HepG2 (cell line): ENCODE measurements around the gene ABTB2. TPM values are rescaled to one million over a fixed set of nuclear protein-coding genes. Genes with fewer than 3 reads are reported as not detected.

Source experiments
- ATAC-seq: fragments of 200-7000 bp; cut with Tn5 transposase; 3 replicates; pipeline ENCODE4 v1.9.1; 2020; ENCODE audit warnings: mild to moderate bottlenecking, moderate library complexity
- BruUV-seq: library from RNA; stranded (reverse); fragments of 400-500 nt; replicated peaks from 2 replicates; lab custom pipeline; 2021; lab: Mats Ljungman, UMichigan
- CTCF ChIA-PET: fragments of 300-600 bp; formaldehyde crosslinking; extraction: SDS; loops from one replicate; lab custom pipeline; 2021; ENCODE audit warnings: low total read pairs, inconsistent platforms, low intra/inter-chr PET ratio; lab: Yijun Ruan, JAX
- POLR2A ChIA-PET: fragments of 350-600 bp; sonication (Branson Sonifier 250); formaldehyde crosslinking; loops from one replicate; lab custom pipeline; 2020; ENCODE audit warnings: antibody characterized with exemption, inconsistent platforms; lab: Yijun Ruan, JAX
- DNase-seq: peaks from one replicate; pipeline ENCODE4 v3.0.0-alpha.2; 2015; ENCODE audit warnings: low spot score
- FAIRE-seq: peaks from 3 replicates; lab custom pipeline; 2011; peaks lifted over from hg19 to GRCh38; lab: Jason Lieb, UNC
- H2AFZ ChIP-seq: one replicate; pipeline ENCODE4 v1.6.1; 2011; ENCODE audit warnings: low read length, inconsistent platforms
- H3K27ac ChIP-seq: fragments of 300-600 bp; 3 replicates; pipeline ENCODE4 v1.8.0; 2011; ENCODE audit warnings: mixed run types, mild to moderate bottlenecking, mixed read lengths, low read length, inconsistent platforms; ENCODE audit not compliant: insufficient read depth; ENCODE audit errors: extremely low read length
- H3K27me3 ChIP-seq, 2 experiments: fragments of 200-600 bp in 1 of 2; 2 replicates in 1 of 2; 3 replicates in 1 of 2; pipeline versions ENCODE4 v1.6.0 to v1.8.0; 2011; ENCODE audit warnings: low read length in 2 of 2, mild to moderate bottlenecking in 2 of 2, moderate library complexity in 2 of 2, inconsistent platforms in 1 of 2; ENCODE audit not compliant: insufficient read depth in 2 of 2, control insufficient read depth in 1 of 2
- H3K36me3 ChIP-seq, 2 experiments: fragments of 200-600 bp in 1 of 2; replicated peaks in 1 of 2; 2 replicates in 1 of 2; 3 replicates in 1 of 2; pipeline versions ENCODE4 v1.5.1 to v1.8.0; 2011; ENCODE audit warnings: low read length in 2 of 2, inconsistent platforms in 1 of 2; ENCODE audit not compliant: insufficient read depth in 2 of 2, control insufficient read depth in 1 of 2
- H3K4me1 ChIP-seq: 2 replicates; pipeline ENCODE4 v1.5.1; 2012; ENCODE audit warnings: low read length, inconsistent platforms; ENCODE audit not compliant: insufficient read depth
- H3K4me2 ChIP-seq: 2 replicates; pipeline ENCODE4 v1.6.0; 2011; ENCODE audit warnings: low read depth, low read length, inconsistent platforms
- H3K4me3 ChIP-seq, 3 experiments: fragments of 200-600 bp in 1 of 3; sonication (generic), shearing (Covaris generic) in 1 of 3; replicated peaks in 1 of 3; 2 replicates each; pipeline ENCODE4 v1.5.1; 2011 to 2016; ENCODE audit warnings: low read length in 3 of 3, inconsistent platforms in 2 of 3, low read depth in 2 of 3, mild to moderate bottlenecking in 2 of 3, control low read depth in 1 of 3, mixed read lengths in 1 of 3; ENCODE audit not compliant: insufficient read depth in 1 of 3
- H3K79me2 ChIP-seq: one replicate; pipeline ENCODE4 v1.6.1; 2011; ENCODE audit warnings: low read length, inconsistent platforms; ENCODE audit not compliant: insufficient read depth
- H3K9ac ChIP-seq: 2 replicates; pipeline ENCODE4 v1.6.0; 2011; ENCODE audit warnings: mild to moderate bottlenecking, low read depth, low read length, inconsistent platforms; ENCODE audit not compliant: insufficient read depth
- H3K9me3 ChIP-seq: 2 replicates; pipeline ENCODE4 v1.5.1; 2012; ENCODE audit warnings: mild to moderate bottlenecking, low read length
- H4K20me1 ChIP-seq: 2 replicates; pipeline ENCODE4 v1.6.0; 2011; ENCODE audit warnings: inconsistent platforms, mild to moderate bottlenecking, low read length, moderate library complexity; ENCODE audit not compliant: insufficient read depth
- CCAR2 ChIP-seq: fragments of 200-400 bp; formaldehyde crosslinking; optimal IDR thresholded peaks from 2 replicates; pipeline ENCODE3; 2018; ENCODE audit warnings: low read depth, mild to moderate bottlenecking, low read length, moderate library complexity
- FOXP1 ChIP-seq, 2 experiments: fragments of 450-650 bp in 1 of 2; IDR thresholded peaks; 2 replicates each; pipeline ENCODE4 v1.6.1; 2017 to 2018; ENCODE audit warnings: antibody characterized with exemption in 1 of 2
- HOXA3 ChIP-seq: sonication (generic); formaldehyde crosslinking; IDR thresholded peaks from 2 replicates; pipeline ENCODE4 v1.5.0; 2020; ENCODE audit warnings: missing genetic modification reagents
- HOXA5 ChIP-seq: sonication (generic); formaldehyde crosslinking; IDR thresholded peaks from 2 replicates; pipeline ENCODE4 v1.4.0; 2020; ENCODE audit warnings: missing genetic modification reagents
- MAFF ChIP-seq: IDR thresholded peaks from 2 replicates; pipeline ENCODE4 v1.6.1; 2011; ENCODE audit warnings: low read depth, low read length, improper control_type of control experiment
- RBM39 ChIP-seq: fragments of 200-400 bp; formaldehyde crosslinking; IDR thresholded peaks from one replicate; pipeline ENCODE4 v1.6.1; 2018; ENCODE audit warnings: antibody characterized with exemption, mild to moderate bottlenecking, low read depth, low read length; ENCODE audit not compliant: poor library complexity, severe bottlenecking
- STAT5B ChIP-seq: sonication (generic); formaldehyde crosslinking; IDR thresholded peaks from 2 replicates; pipeline ENCODE4 v1.4.0; 2020; ENCODE audit warnings: missing genetic modification reagents
- ZNF20 ChIP-seq: sonication (generic); formaldehyde crosslinking; IDR thresholded peaks from 2 replicates; pipeline ENCODE4 v1.4.0; 2020; ENCODE audit warnings: mild to moderate bottlenecking, moderate library complexity, missing genetic modification reagents
- ZNF263 ChIP-seq: sonication (generic); formaldehyde crosslinking; IDR thresholded peaks from 2 replicates; pipeline ENCODE4 v1.4.0; 2020; ENCODE audit warnings: missing genetic modification reagents
- ZNF746 ChIP-seq: sonication (generic); formaldehyde crosslinking; IDR thresholded peaks from 2 replicates; pipeline ENCODE4 v1.8.0; 2022; ENCODE audit warnings: mild to moderate bottlenecking, missing genetic modification reagents
- WGBS: methylation state at CpG from one replicate; pipeline ENCODE4 v1.1.6; 2017; ENCODE audit warnings: low lambda C conversion rate; 5-methylcytosine and 5-hydroxymethylcytosine counted together
- in situ Hi-C: cut with HindIII; loops from 2 replicates; pipeline ENCODE4 v1.10.0; 2017; ENCODE audit warnings: low pct_unique_long_range_greater_than_20kb; ENCODE audit not compliant: extremely low pct_ligation_motif_present
- intact Hi-C: fragments of 100-400 bp; cut with micrococcal nuclease; formaldehyde crosslinking; loops from one replicate; pipeline ENCODE4 v1.10.0; 2022; ENCODE audit not compliant: unreplicated experiment
- polyA plus RNA-seq, 8 experiments: library from polyadenylated mRNA; depleted of rRNA in 3 of 8; stranded (reverse) in 7 of 8; unstranded in 1 of 8; fragments of >200 nt; fragmentation: Illumina TruSeq in 4 of 8; extraction: Trizol in 4 of 8; gene quantifications; 2 replicates each; pipeline versions ENCODE4 v1.2.1 to v1.2.3, GENCODE V29; 2011 to 2016; ENCODE audit warnings: low read depth in 4 of 8, missing spikeins in 1 of 8, mixed read lengths in 1 of 8; ENCODE audit not compliant: insufficient read depth in 1 of 8
- total RNA-seq, 5 experiments: library from RNA; depleted of rRNA; stranded (reverse); fragments of >200 nt; fragmentation: Illumina TruSeq; extraction: Trizol; gene quantifications; 2 replicates each; pipeline ENCODE4 v1.2.3, GENCODE V29; 2016; ENCODE audit warnings: low read depth in 1 of 5

Gene ABTB2
- total and polyA plus RNA-seq, 2 of the 13 experiments (the other 11 are each of a cell fraction or from before 2014, with no cell fraction given): 5.1 to 15.4 TPM

DNA sequence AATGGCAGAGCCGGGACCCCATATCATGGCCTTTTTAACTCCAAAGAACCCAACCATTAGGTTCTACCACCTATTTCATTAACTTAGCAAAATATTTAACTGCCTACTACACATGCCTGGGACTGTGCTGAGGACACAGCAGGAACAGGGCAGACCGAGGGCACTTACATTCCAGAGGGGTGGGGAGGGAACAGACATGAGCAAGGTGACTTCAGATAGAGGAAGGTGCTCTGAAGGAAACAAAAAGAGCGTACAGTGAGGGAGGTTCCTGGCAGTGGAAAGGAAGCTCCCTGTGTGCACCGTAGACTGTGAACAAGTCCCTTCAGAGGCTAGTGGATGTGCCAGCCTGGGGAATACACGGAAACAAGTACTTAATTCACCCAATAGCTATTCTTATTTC lies 169.6 kb downstream of the ABTB2 start:
- peaks cover 14% of the 10 kb centered on the region for H3K4me1 ChIP-seq
- BruUV-seq: no TSS peak
- TF ChIP-seq RBM39 (no peak), ZNF746 (CRISPR knock-in tag) (no peak), STAT5B (no peak), FOXP1 (IDR thresholded peaks at IDR 0.05) (no peak), FOXP1 (CRISPR knock-in tag; IDR thresholded peaks at IDR 0.05) (no peak), ZNF263 (no peak), CCAR2 (no peak), HOXA5 (no peak), MAFF (no peak), ZNF20 (CRISPR knock-in tag) (no peak), HOXA3 (CRISPR knock-in tag) (no peak)
- no peak overlapping the region for H3K4me3 ChIP-seq
- H3K9ac ChIP-seq: no peak overlapping the region
- CTCF ChIA-PET: no interaction called here
- H2AFZ ChIP-seq: no peak overlapping the region
- DNase-seq: no peak
- FAIRE-seq: no peak
- H3K9me3 ChIP-seq: no peaks in the 10 kb centered on the region
- H3K79me2 ChIP-seq: no peaks in the 10 kb centered on the region
- POLR2A ChIA-PET: no interaction called here
- ATAC-seq: no peak
- H3K27me3 ChIP-seq: no peaks in the 10 kb centered on the region
- 87% methylated on average over 5 of the region's 5 CpGs for WGBS
- H3K4me2 ChIP-seq: no peak overlapping the region
- intact Hi-C loops: no loop called here
- H3K27ac ChIP-seq: no peak overlapping the region
- H4K20me1 ChIP-seq: no peaks in the 10 kb centered on the region
- peaks cover 4 to 15% of the 10 kb centered on the region in 2 experiments; a peak in 4 of 5 replicates for H3K36me3 ChIP-seq
- in situ Hi-C loops: no loop called here
